ENCODE measurements around the gene AP1G2. TPM values are rescaled to one million over a fixed set of nuclear protein-coding genes. Genes with fewer than 3 reads are reported as not detected.
A peak's percentile ranks its signal among the peaks of the same experiment; 100 is the strongest.

The AP1G2 gene
- total and polyA plus RNA-seq, 2 of the 13 experiments (the other 11 are each of a cell fraction or from before 2014, with no cell fraction given) = 96.9 to 611 TPM

DNA sequence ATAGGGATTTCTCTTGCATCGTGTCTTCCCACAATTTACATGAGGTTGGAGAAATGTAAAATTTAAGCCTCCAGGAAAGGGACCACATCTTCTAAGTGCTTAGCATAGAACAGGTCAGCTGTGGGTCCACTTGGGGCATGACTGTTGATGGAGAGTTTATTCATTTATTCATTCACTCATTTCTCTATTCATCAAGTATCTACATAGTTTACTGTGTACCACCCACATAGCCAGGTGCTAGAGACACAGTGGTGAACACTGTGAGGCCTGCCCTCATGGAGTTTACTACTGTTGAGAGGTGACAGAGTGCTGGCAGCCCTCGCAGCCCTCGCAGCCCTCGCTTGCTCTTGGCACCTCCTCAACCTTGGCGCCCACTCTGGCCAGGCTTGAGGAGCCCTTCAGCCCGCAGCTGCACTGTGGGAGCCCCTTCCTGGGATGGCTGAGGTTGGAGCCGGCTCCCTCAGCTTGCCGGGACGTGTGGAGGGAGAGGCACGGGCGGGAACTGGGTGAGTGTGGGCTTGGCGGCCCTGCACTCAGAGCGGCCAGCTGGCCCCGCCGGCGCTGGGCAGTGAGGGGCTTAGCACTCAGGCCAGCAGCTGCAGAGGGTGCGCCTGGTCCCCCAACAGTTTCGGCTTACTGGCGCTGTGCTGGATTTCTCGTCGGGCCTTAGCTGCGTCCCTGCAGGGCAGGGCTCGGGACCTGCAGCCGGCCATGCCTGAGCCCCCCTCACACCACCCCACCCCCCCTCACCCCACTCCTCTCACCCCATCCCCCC is 12.7 kb upstream of the AP1G2 start (continued):
- TF ChIP-seq, protein P1, sequence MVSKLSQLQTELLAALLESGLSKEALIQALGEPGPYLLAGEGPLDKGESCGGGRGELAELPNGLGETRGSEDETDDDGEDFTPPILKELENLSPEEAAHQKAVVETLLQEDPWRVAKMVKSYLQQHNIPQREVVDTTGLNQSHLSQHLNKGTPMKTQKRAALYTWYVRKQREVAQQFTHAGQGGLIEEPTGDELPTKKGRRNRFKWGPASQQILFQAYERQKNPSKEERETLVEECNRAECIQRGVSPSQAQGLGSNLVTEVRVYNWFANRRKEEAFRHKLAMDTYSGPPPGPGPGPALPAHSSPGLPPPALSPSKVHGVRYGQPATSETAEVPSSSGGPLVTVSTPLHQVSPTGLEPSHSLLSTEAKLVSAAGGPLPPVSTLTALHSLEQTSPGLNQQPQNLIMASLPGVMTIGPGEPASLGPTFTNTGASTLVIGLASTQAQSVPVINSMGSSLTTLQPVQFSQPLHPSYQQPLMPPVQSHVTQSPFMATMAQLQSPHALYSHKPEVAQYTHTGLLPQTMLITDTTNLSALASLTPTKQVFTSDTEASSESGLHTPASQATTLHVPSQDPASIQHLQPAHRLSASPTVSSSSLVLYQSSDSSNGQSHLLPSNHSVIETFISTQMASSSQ (IDR thresholded peaks at IDR 0.05; ENCODE audit: low read depth) = no peak; the same call in 1 of the 2 replicates
- TF ChIP-seq, protein P1 (CRISPR knock-in tag; IDR thresholded peaks at IDR 0.05; ENCODE audit: borderline replicate concordance) = no peak
- TF ChIP-seq ZNF749 (CRISPR knock-in tag; IDR thresholded peaks at IDR 0.05; ENCODE audit: borderline replicate concordance) (0 out of 2 replicates have a peak, but pooled peaks have one; percentile 76), HOXA3 (CRISPR knock-in tag; IDR thresholded peaks at IDR 0.05) (peak; percentile 46; the same call in 1 of the 2 replicates), KMT2A (CRISPR knock-in tag; IDR thresholded peaks at IDR 0.05) (no peak), POLR2G (IDR thresholded peaks at IDR 0.05; ENCODE audit: low read depth, low read length) (peak; percentile 57; the same call in 1 of the 2 replicates), ZNF225 (CRISPR knock-in tag; IDR thresholded peaks at IDR 0.05) (peak; percentile 42; the same call in 1 of the 2 replicates), ZSCAN21 (CRISPR knock-in tag; IDR thresholded peaks at IDR 0.05; ENCODE audit: borderline replicate concordance) (peak; percentile 17; the same call in 1 of the 2 replicates), ZNF747 (CRISPR knock-in tag; IDR thresholded peaks at IDR 0.05; ENCODE audit: borderline replicate concordance) (0 out of 2 replicates have a peak, but pooled peaks have one; percentile 16)
- TF ChIP-seq, protein P2, sequence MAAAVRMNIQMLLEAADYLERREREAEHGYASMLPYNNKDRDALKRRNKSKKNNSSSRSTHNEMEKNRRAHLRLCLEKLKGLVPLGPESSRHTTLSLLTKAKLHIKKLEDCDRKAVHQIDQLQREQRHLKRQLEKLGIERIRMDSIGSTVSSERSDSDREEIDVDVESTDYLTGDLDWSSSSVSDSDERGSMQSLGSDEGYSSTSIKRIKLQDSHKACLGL (CRISPR knock-in tag; IDR thresholded peaks at IDR 0.05) = peak; percentile 60; the same call in 1 of the 2 replicates
- TF ChIP-seq, protein P3, sequence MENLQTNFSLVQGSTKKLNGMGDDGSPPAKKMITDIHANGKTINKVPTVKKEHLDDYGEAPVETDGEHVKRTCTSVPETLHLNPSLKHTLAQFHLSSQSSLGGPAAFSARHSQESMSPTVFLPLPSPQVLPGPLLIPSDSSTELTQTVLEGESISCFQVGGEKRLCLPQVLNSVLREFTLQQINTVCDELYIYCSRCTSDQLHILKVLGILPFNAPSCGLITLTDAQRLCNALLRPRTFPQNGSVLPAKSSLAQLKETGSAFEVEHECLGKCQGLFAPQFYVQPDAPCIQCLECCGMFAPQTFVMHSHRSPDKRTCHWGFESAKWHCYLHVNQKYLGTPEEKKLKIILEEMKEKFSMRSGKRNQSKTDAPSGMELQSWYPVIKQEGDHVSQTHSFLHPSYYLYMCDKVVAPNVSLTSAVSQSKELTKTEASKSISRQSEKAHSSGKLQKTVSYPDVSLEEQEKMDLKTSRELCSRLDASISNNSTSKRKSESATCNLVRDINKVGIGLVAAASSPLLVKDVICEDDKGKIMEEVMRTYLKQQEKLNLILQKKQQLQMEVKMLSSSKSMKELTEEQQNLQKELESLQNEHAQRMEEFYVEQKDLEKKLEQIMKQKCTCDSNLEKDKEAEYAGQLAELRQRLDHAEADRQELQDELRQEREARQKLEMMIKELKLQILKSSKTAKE (CRISPR knock-in tag; IDR thresholded peaks at IDR 0.05; ENCODE audit: borderline replicate concordance) = peak; percentile 4; the same call in 1 of the 2 replicates
- TF ChIP-seq, protein P4, sequence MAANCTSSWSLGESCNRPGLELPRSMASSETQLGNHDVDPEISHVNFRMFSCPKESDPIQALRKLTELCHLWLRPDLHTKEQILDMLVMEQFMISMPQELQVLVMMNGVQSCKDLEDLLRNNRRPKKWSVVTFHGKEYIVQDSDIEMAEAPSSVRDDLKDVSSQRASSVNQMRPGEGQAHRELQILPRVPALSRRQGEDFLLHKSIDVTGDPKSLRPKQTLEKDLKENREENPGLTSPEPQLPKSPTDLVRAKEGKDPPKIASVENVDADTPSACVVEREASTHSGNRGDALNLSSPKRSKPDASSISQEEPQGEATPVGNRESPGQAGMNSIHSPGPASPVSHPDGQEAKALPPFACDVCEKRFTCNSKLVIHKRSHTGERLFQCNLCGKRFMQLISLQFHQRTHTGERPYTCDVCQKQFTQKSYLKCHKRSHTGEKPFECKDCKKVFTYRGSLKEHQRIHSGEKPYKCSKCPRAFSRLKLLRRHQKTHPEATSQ (CRISPR knock-in tag; IDR thresholded peaks at IDR 0.05; ENCODE audit: borderline replicate concordance) = 0 out of 2 replicates have a peak, but pooled peaks have one; percentile 39
- TF ChIP-seq, protein P5, sequence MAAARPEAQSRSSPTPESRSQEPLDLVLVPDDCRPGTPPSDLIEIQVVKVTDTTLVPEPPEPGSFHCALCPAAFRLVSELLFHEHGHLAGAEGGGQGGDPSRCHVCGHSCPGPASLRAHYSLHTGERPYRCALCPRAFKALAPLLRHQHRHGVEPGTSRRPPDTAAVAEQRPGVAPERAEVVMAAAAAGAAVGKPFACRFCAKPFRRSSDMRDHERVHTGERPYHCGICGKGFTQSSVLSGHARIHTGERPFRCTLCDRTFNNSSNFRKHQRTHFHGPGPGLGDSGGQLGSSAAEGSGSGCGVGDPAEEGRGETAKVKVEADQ (CRISPR knock-in tag; IDR thresholded peaks at IDR 0.05; ENCODE audit: borderline replicate concordance) = no peak
- TF ChIP-seq, protein P6, sequence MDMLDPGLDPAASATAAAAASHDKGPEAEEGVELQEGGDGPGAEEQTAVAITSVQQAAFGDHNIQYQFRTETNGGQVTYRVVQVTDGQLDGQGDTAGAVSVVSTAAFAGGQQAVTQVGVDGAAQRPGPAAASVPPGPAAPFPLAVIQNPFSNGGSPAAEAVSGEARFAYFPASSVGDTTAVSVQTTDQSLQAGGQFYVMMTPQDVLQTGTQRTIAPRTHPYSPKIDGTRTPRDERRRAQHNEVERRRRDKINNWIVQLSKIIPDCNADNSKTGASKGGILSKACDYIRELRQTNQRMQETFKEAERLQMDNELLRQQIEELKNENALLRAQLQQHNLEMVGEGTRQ (IDR thresholded peaks at IDR 0.05; ENCODE audit: low read depth, low read length) = no peak
- TF ChIP-seq, protein P6 (CRISPR knock-in tag; IDR thresholded peaks at IDR 0.05; ENCODE audit: borderline replicate concordance) = no peak
